HepG2 (cell line): ENCODE measurements around the gene SDF2. TPM values are rescaled to one million over a fixed set of nuclear protein-coding genes. Genes with fewer than 3 reads are reported as not detected.

ENCODE experiments used
- FOSL2 ChIP-seq: sonication (generic); formaldehyde crosslinking; IDR thresholded peaks from 2 replicates; pipeline ENCODE4 v1.4.0; 2020; ENCODE audit warnings: missing genetic modification reagents
- FOXM1 ChIP-seq: sonication (generic); formaldehyde crosslinking; IDR thresholded peaks from 2 replicates; pipeline ENCODE4 v1.5.0; 2020; ENCODE audit warnings: missing genetic modification reagents
- FOXO1 ChIP-seq: sonication (generic); formaldehyde crosslinking; IDR thresholded peaks from 2 replicates; pipeline ENCODE4 v1.4.0; 2020; ENCODE audit warnings: missing genetic modification reagents
- HOXA3 ChIP-seq: sonication (generic); formaldehyde crosslinking; IDR thresholded peaks from 2 replicates; pipeline ENCODE4 v1.5.0; 2020; ENCODE audit warnings: missing genetic modification reagents
- NONO ChIP-seq, 2 experiments: fragments of 450-650 bp in 1 of 2; sonication (generic) in 1 of 2; formaldehyde crosslinking in 1 of 2; IDR thresholded peaks in 1 of 2; conservative IDR thresholded peaks in 1 of 2; 2 replicates each; pipeline versions ENCODE4 v1.6.1 to v1.8.0; 2017 to 2022; ENCODE audit warnings: mild to moderate bottlenecking in 1 of 2, missing genetic modification reagents in 1 of 2, moderate library complexity in 1 of 2
- RARG ChIP-seq: sonication (generic); formaldehyde crosslinking; IDR thresholded peaks from 2 replicates; pipeline ENCODE4 v1.4.0; 2020; ENCODE audit warnings: low read depth, mild to moderate bottlenecking, missing genetic modification reagents
- REL ChIP-seq: sonication (generic); formaldehyde crosslinking; conservative IDR thresholded peaks from 2 replicates; pipeline ENCODE4 v1.8.0; 2022; ENCODE audit warnings: mild to moderate bottlenecking, missing genetic modification reagents, moderate library complexity
- SAFB2 ChIP-seq: sonication (generic); formaldehyde crosslinking; IDR thresholded peaks from 2 replicates; pipeline ENCODE4 v1.5.1; 2020; ENCODE audit warnings: missing genetic modification reagents, low read depth, mild to moderate bottlenecking, borderline replicate concordance
- SAP130 ChIP-seq: IDR thresholded peaks from 2 replicates; pipeline ENCODE4 v1.6.1; 2016; ENCODE audit warnings: low read depth
- SP140L ChIP-seq: sonication (generic); formaldehyde crosslinking; IDR thresholded peaks from 2 replicates; pipeline ENCODE4 v1.4.0; 2020; ENCODE audit warnings: missing genetic modification reagents, borderline replicate concordance
- SP2 ChIP-seq: sonication (generic); formaldehyde crosslinking; IDR thresholded peaks from 2 replicates; pipeline ENCODE4 v1.5.1; 2020; ENCODE audit warnings: mild to moderate bottlenecking, missing genetic modification reagents
- SRSF1 ChIP-seq: fragments of 200-400 bp; formaldehyde crosslinking; optimal IDR thresholded peaks from 2 replicates; pipeline ENCODE3; 2017; ENCODE audit warnings: mild to moderate bottlenecking, low read depth, low read length, moderate library complexity
- ZEB1 ChIP-seq: IDR thresholded peaks from 2 replicates; pipeline ENCODE4 v1.6.1; 2012; ENCODE audit warnings: mild to moderate bottlenecking, low read depth, inconsistent platforms; ENCODE audit not compliant: insufficient replicate concordance
- ZNF276 ChIP-seq: sonication (generic); formaldehyde crosslinking; IDR thresholded peaks from 2 replicates; pipeline ENCODE4 v1.4.0; 2020; ENCODE audit warnings: mild to moderate bottlenecking, low read depth, missing genetic modification reagents
- ZNF550 ChIP-seq: sonication (generic); formaldehyde crosslinking; IDR thresholded peaks from 2 replicates; pipeline ENCODE4 v1.4.0; 2020; ENCODE audit warnings: mild to moderate bottlenecking, missing genetic modification reagents, borderline replicate concordance
- ZNF629 ChIP-seq: sonication (generic); formaldehyde crosslinking; conservative IDR thresholded peaks from 2 replicates; pipeline ENCODE4 v1.5.0; 2020; ENCODE audit warnings: missing genetic modification reagents
- ZNF652 ChIP-seq: IDR thresholded peaks from 2 replicates; pipeline ENCODE4 v1.6.1; 2016; ENCODE audit warnings: low read depth, borderline replicate concordance
- ZNF687 ChIP-seq: sonication (generic); formaldehyde crosslinking; IDR thresholded peaks from 2 replicates; pipeline ENCODE4 v1.5.1; 2020; ENCODE audit warnings: mild to moderate bottlenecking, missing genetic modification reagents, moderate library complexity
- ZNF737 ChIP-seq: sonication (generic); formaldehyde crosslinking; IDR thresholded peaks from 2 replicates; pipeline ENCODE4 v1.5.0; 2020; ENCODE audit warnings: missing genetic modification reagents, mild to moderate bottlenecking, borderline replicate concordance
- ZNF788 ChIP-seq: sonication (generic); formaldehyde crosslinking; IDR thresholded peaks from 2 replicates; pipeline ENCODE4 v1.5.0; 2020; ENCODE audit warnings: mild to moderate bottlenecking, missing genetic modification reagents, borderline replicate concordance
- ZZZ3 ChIP-seq: sonication (generic); formaldehyde crosslinking; IDR thresholded peaks from 2 replicates; pipeline ENCODE4 v1.4.0; 2020; ENCODE audit warnings: missing genetic modification reagents, mild to moderate bottlenecking, borderline replicate concordance
- polyA plus RNA-seq, 8 experiments: library from polyadenylated mRNA; depleted of rRNA in 3 of 8; stranded (reverse) in 7 of 8; unstranded in 1 of 8; fragments of >200 nt; fragmentation: Illumina TruSeq in 4 of 8; extraction: Trizol in 4 of 8; gene quantifications; 2 replicates each; pipeline versions ENCODE4 v1.2.1 to v1.2.3, GENCODE V29; 2011 to 2016; ENCODE audit warnings: low read depth in 4 of 8, missing spikeins in 1 of 8, mixed read lengths in 1 of 8; ENCODE audit not compliant: insufficient read depth in 1 of 8
- total RNA-seq, 5 experiments: library from RNA; depleted of rRNA; stranded (reverse); fragments of >200 nt; fragmentation: Illumina TruSeq; extraction: Trizol; gene quantifications; 2 replicates each; pipeline ENCODE4 v1.2.3, GENCODE V29; 2016; ENCODE audit warnings: low read depth in 1 of 5

SDF2 gene
- total and polyA plus RNA-seq, 2 of the 13 experiments (the other 11 are each of a cell fraction or from before 2014, with no cell fraction given): 58.2 to 58.4 TPM

- peak; percentile 93 for TF ChIP-seq ZNF687 (CRISPR knock-in tag)
- no peak for TF ChIP-seq FOXO1 (CRISPR knock-in tag)
- TF ChIP-seq FOXM1: no peak
- peak; percentile 79; the same call in 1 of the 2 replicates for TF ChIP-seq SP2
- TF ChIP-seq HOXA3 (CRISPR knock-in tag): peak; percentile 92
- TF ChIP-seq ZEB1: peak; percentile 11
- TF ChIP-seq RARG: no peak
- TF ChIP-seq ZNF276: peak; percentile 55; the same call in 1 of the 2 replicates
- peak; percentile 39; the same call in 1 of the 2 replicates for TF ChIP-seq SAFB2 (CRISPR knock-in tag)
- no peak for TF ChIP-seq NONO (IDR thresholded peaks at IDR 0.05)
- peak; percentile 95 for TF ChIP-seq NONO (CRISPR knock-in tag; conservative IDR thresholded peaks at IDR 0.05)
- peak; percentile 90 for TF ChIP-seq REL (CRISPR knock-in tag)
- TF ChIP-seq ZNF629: no peak
- TF ChIP-seq ZNF737 (CRISPR knock-in tag): peak; percentile 50; the same call in 1 of the 2 replicates
- peak; percentile 64; the same call in 1 of the 2 replicates for TF ChIP-seq ZNF788 (CRISPR knock-in tag)
- TF ChIP-seq FOSL2: peak; percentile 53
- TF ChIP-seq SRSF1: peak; percentile 79
- 0 out of 2 replicates have a peak, but pooled peaks have one; percentile 47 for TF ChIP-seq SP140L
- TF ChIP-seq ZNF550 (CRISPR knock-in tag): no peak; the same call in 1 of the 2 replicates
- peak; percentile 96 for TF ChIP-seq SAP130 (CRISPR knock-in tag)
- peak; percentile 72; the same call in 1 of the 2 replicates for TF ChIP-seq ZZZ3
- 0 out of 2 replicates have a peak, but pooled peaks have one; percentile 11 for TF ChIP-seq ZNF652
Observed at GRCh38 chr17:28661635-28662526, at the start of gene SDF2, which contains the start of gene SUPT6H (continued).
